Common myeloid progenitor, CD34-positive (primary cell): ENCODE measurements around the gene CAMTA1.

Source experiments
- CTCF ChIA-PET: fragments of 350-600 bp; sonication (Branson Sonifier 250); formaldehyde crosslinking; loops from one replicate; lab custom pipeline; 2021; ENCODE audit warnings: antibody characterized with exemption; lab: Charles Lee
- POLR2A ChIA-PET: fragments of 350-600 bp; sonication (Branson Sonifier 250); formaldehyde crosslinking; loops from one replicate; lab custom pipeline; 2021; ENCODE audit warnings: antibody characterized with exemption; lab: Charles Lee
- DNase-seq, 3 donors: peaks; one replicate each; pipeline versions ENCODE4 v3.0.0 to v3.0.0-alpha.2; 2013
- H3K27ac ChIP-seq, 2 experiments: 1 replicate in 1 of 2; 2 replicates in 1 of 2; pipeline ENCODE4 v1.7.0; 2013; ENCODE audit warnings: inconsistent platforms in 2 of 2, low read length in 2 of 2, mild to moderate bottlenecking in 2 of 2, low read depth in 1 of 2, moderate library complexity in 1 of 2; ENCODE audit not compliant: severe bottlenecking in 2 of 2, insufficient read depth in 1 of 2, poor library complexity in 1 of 2
- H3K27me3 ChIP-seq, 5 experiments: replicated peaks in 2 of 5; 1 replicate in 3 of 5; 2 replicates in 2 of 5; pipeline versions ENCODE4 v1.6.1 to v1.7.0; 2013; ENCODE audit warnings: low read length in 4 of 5, mild to moderate bottlenecking in 2 of 5, moderate library complexity in 2 of 5, inconsistent platforms in 1 of 5; ENCODE audit not compliant: insufficient read depth in 5 of 5, control insufficient read depth in 4 of 5
- H3K36me3 ChIP-seq, 4 experiments: 1 replicate in 2 of 4; 2 replicates in 2 of 4; pipeline versions ENCODE4 v1.6.1 to v1.7.0; 2013; ENCODE audit warnings: low read length in 3 of 4, control low read depth in 1 of 4, mild to moderate bottlenecking in 1 of 4; ENCODE audit not compliant: control insufficient read depth in 4 of 4, insufficient read depth in 4 of 4
- H3K4me1 ChIP-seq, 4 experiments: 1 replicate in 3 of 4; 2 replicates in 1 of 4; pipeline versions ENCODE4 v1.6.1 to v1.7.1; 2013; ENCODE audit warnings: low read length in 3 of 4, mild to moderate bottlenecking in 3 of 4, control low read depth in 1 of 4, inconsistent platforms in 1 of 4, moderate library complexity in 1 of 4; ENCODE audit not compliant: control insufficient read depth in 4 of 4, insufficient read depth in 4 of 4; ENCODE audit errors: control extremely low read depth in 1 of 4
- H3K4me3 ChIP-seq, 7 experiments: 1 replicate in 4 of 7; 2 replicates in 3 of 7; pipeline versions ENCODE4 v1.5.1 to v1.7.0; 2013; ENCODE audit warnings: mild to moderate bottlenecking in 7 of 7, low read length in 6 of 7, moderate library complexity in 6 of 7, inconsistent platforms in 2 of 7, low read depth in 2 of 7, control low read depth in 1 of 7; ENCODE audit not compliant: insufficient read depth in 4 of 7, control insufficient read depth in 1 of 7; ENCODE audit errors: extremely low read depth in 1 of 7
- H3K9me3 ChIP-seq, 5 experiments: 1 replicate in 4 of 5; 2 replicates in 1 of 5; pipeline versions ENCODE4 v1.6.1 to v1.7.1; 2013; ENCODE audit warnings: low read length in 4 of 5, mild to moderate bottlenecking in 2 of 5, inconsistent platforms in 1 of 5, low read depth in 1 of 5, moderate library complexity in 1 of 5; ENCODE audit not compliant: control insufficient read depth in 4 of 5, insufficient read depth in 2 of 5; ENCODE audit errors: control extremely low read depth in 1 of 5
- WGBS: methylation state at CpG from one replicate; pipeline ENCODE4 v1.1.5; 2013; ENCODE audit not compliant: insufficient coverage; 5-methylcytosine and 5-hydroxymethylcytosine counted together

Gene CAMTA1

GRCh38 chr1:7679159-7679872 lies 894.1 kb downstream of the CAMTA1 start:
- H3K27me3 ChIP-seq: peaks cover 0 to 13% (median 0%) of the 10 kb centered on the region in 5 experiments

GRCh38 chr1:7679873-7680206 lies 894.6 kb downstream of the CAMTA1 start:
- 2% methylated on average over 7 of the region's 14 CpGs for WGBS
- Histone ChIP-seq H3K27ac (peak overlapping the region in 1 of 2 experiments; percentile 49), H3K27me3 (peaks cover 0 to 13% (median 0%) of the 10 kb centered on the region in 5 experiments), H3K4me3 (peak overlapping the region; percentile 43 to 78 (median 71)), H3K4me1 (peaks cover 0 to 15% (median 10%) of the 10 kb centered on the region in 4 experiments), H3K9me3 (no peaks in the 10 kb centered on the region), H3K36me3 (no peaks in the 10 kb centered on the region)
- ChIA-PET POLR2A (no interaction called here), CTCF (interaction anchor here (1.2 to 23.7 kb wide), 4 partner anchors 13 to 80 kb away, joined by 3 to 536 read pairs (median 51); no protein-coding TSS in a partner anchor)
- DNase-seq: peak in 1 of 3 donors; percentile 11

More at GRCh38 chr1:7679159-7679872, 894.1 kb downstream of the CAMTA1 start:
- no peak for DNase-seq
- POLR2A ChIA-PET: no interaction called here
- Histone ChIP-seq H3K4me3 (peak overlapping the region in 5 of 7 experiments; percentile 54 to 78 (median 72)), H3K9me3 (no peaks in the 10 kb centered on the region), H3K36me3 (no peaks in the 10 kb centered on the region), H3K4me1 (peaks cover 0 to 15% (median 10%) of the 10 kb centered on the region in 4 experiments), H3K27ac (no peak overlapping the region)
- WGBS: 95% methylated on average over 14 of the region's 17 CpGs
- CTCF ChIA-PET: interaction anchor here (0.9 to 23.7 kb wide), 5 partner anchors 12 to 81 kb away, joined by 3 to 536 read pairs (median 4); no protein-coding TSS in a partner anchor

- Histone ChIP-seq H3K4me3 (peak overlapping the region; percentile 43 to 78 (median 71)), H3K36me3 (no peaks in the 10 kb centered on the region), H3K4me1 (peaks cover 0 to 15% (median 10%) of the 10 kb centered on the region in 4 experiments), H3K27ac (peak overlapping the region in 1 of 2 experiments; percentile 49), H3K27me3 (peaks cover 0 to 13% (median 0%) of the 10 kb centered on the region in 5 experiments), H3K9me3 (no peaks in the 10 kb centered on the region)
- DNase-seq: peak; percentile 44 to 75 (median 63)
- ChIA-PET CTCF (interaction anchor here (1.1 to 23.7 kb wide), 4 partner anchors 13 to 72 kb away, joined by 4 to 536 read pairs (median 52); no protein-coding TSS in a partner anchor), POLR2A (no interaction called here)
- under 1% methylated on average over 44 of the region's 89 CpGs for WGBS
These were observed 895.1 kb downstream of the CAMTA1 start for GRCh38 chr1:7680207-7680954.

- Histone ChIP-seq H3K9me3 (no peaks in the 10 kb centered on the region), H3K27me3 (peaks cover 0 to 13% (median 0%) of the 10 kb centered on the region in 5 experiments), H3K4me1 (peaks cover 0 to 15% (median 10%) of the 10 kb centered on the region in 4 experiments), H3K4me3 (peak overlapping the region; percentile 43 to 78 (median 71)), H3K27ac (no peak overlapping the region), H3K36me3 (no peaks in the 10 kb centered on the region)
- CTCF ChIA-PET: interaction anchor here (1.1 to 10.7 kb wide), 3 partner anchors 14 to 71 kb away, joined by 5 to 98 read pairs (median 7); no protein-coding TSS in a partner anchor
- DNase-seq: no peak
- POLR2A ChIA-PET: interaction anchor here (0.6 kb wide), 1 partner anchor 9 kb away, joined by 3 read pairs; no protein-coding TSS in a partner anchor
- WGBS: 0% methylated on average over 16 of the region's 16 CpGs
These were observed 895.7 kb downstream of the CAMTA1 start for GRCh38 chr1:7680955-7681268.

- POLR2A ChIA-PET: interaction anchor here (0.6 kb wide), 1 partner anchor 8 kb away, joined by 3 read pairs; no protein-coding TSS in a partner anchor
These were observed 896.1 kb downstream of the CAMTA1 start for GRCh38 chr1:7681401-7681800.

GRCh38 chr1:7683521-7683920 lies 898.3 kb downstream of the CAMTA1 start:
- no peak overlapping the region for H3K27ac ChIP-seq
- ChIA-PET POLR2A (no interaction called here), CTCF (interaction anchor here (1.0 to 10.7 kb wide), 5 partner anchors 8 to 25 kb away, joined by 3 to 98 read pairs (median 5); no protein-coding TSS in a partner anchor)
- 98% methylated on average over 15 of the region's 15 CpGs for WGBS
- H3K36me3 ChIP-seq: no peaks in the 10 kb centered on the region
- H3K27me3 ChIP-seq: peaks cover 0 to 10% (median 0%) of the 10 kb centered on the region in 5 experiments
- no peak for DNase-seq
- H3K4me1 ChIP-seq: peaks cover 0 to 15% (median 10%) of the 10 kb centered on the region in 4 experiments
- H3K9me3 ChIP-seq: no peaks in the 10 kb centered on the region
- no peak overlapping the region for H3K4me3 ChIP-seq

More at GRCh38 chr1:7681401-7681800, 896.1 kb downstream of the CAMTA1 start:
- WGBS: 90% methylated on average over 6 of the region's 6 CpGs
- Histone ChIP-seq H3K36me3 (no peaks in the 10 kb centered on the region), H3K27ac (no peak overlapping the region), H3K4me3 (peak overlapping the region in 2 of 7 experiments; percentile 72 to 77), H3K9me3 (no peaks in the 10 kb centered on the region), H3K27me3 (peaks cover 0 to 13% (median 0%) of the 10 kb centered on the region in 5 experiments), H3K4me1 (peaks cover 0 to 15% (median 10%) of the 10 kb centered on the region in 4 experiments)
- DNase-seq: no peak
- CTCF ChIA-PET: interaction anchor here (0.9 to 10.7 kb wide), 5 partner anchors 14 to 74 kb away, joined by 3 to 98 read pairs (median 5); no protein-coding TSS in a partner anchor
